GM19452 (cell line): ENCODE data around the gene POU2F3.

ENCODE experiments used
- ATAC-seq: cut with Tn5 transposase; IDR thresholded peaks from one replicate; pipeline ENCODE4 v1.9.1; 2021; ENCODE audit not compliant: unreplicated experiment

POU2F3 gene

DNA sequence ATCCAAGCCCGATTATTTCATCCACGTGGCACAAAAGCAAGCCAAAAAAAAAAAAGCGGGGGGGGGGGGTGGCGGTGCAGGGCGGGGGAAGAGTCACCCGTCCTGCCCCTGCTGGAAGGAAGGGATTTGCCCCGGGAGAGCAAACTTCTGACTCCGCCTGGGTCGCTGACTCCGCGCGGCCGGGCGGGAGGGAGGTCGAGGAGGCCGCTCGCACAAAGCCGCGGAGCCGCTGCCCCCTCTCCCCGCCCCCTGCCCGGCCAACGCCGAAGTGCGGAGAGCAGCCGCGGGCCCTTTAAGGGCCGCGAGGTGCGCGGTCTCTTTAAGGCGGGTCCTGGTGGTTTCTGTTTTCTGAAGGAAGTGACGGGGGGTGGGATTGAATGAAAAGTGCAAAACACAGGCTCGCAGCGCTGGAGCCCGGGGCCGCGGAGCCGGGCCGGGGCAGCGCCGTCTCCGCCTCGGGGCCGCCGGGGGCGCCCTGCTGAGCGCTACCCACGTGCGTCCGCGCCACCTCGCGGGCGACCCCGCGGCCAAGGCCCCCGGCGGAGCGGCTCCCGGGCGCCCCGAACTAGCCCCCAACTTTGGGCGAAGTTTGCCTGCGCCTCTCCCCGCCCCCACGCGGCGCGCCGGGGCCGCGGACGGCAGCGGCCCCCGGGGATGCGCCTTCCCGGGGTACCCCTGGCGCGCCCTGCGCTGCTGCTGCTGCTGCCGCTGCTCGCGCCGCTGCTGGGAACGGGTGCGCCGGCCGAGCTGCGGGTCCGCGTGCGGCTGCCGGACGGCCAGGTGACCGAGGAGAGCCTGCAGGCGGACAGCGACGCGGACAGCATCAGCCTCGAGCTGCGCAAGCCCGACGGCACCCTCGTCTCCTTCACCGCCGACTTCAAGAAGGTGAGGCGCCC lies 29.1 kb upstream of the POU2F3 start, which contains the start of gene OAF:
Gene OAF (plus strand): TSS at position 407 of the 896 bp plus-strand sequence. CDS start 248 bp downstream, at position 655.
- peak; percentile 75 for ATAC-seq

DNA sequence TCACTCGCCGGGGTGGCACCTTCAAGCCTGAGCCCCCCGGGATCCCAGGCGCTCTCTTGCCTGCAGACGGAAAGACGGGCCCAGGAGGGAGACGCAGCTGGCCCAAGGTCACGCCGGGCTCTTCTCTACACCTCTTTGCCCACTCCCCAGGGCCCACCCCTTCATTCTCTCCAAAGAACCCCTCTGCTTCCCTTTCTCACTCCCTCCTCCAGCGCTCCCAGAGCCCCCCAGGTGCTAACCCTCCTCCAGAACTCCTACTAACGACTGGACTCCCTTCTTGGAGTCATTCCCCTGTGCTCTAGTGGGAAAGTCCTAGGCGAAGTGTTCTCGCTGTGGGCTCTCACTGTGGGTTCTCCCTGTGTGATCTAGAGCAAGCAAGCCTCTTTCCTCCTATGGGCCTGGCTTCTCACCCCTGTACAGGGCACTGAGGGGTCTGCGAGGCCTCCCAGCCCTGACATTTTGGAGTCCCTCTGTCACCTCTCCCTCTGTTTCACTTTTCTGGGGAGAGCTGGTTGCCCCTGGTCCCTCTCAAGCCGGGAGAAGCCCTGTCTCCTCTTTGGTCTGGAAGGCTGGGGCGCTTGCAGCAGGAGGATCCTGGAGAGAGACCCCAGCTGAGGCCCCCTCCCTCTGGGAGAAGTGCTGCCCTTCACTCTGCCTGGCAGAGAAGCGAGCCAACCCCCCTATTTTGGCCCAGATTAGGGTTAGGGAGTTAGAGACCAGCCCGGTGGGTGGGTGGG lies 28.2 kb upstream of the POU2F3 start:
- no peak for ATAC-seq

DNA sequence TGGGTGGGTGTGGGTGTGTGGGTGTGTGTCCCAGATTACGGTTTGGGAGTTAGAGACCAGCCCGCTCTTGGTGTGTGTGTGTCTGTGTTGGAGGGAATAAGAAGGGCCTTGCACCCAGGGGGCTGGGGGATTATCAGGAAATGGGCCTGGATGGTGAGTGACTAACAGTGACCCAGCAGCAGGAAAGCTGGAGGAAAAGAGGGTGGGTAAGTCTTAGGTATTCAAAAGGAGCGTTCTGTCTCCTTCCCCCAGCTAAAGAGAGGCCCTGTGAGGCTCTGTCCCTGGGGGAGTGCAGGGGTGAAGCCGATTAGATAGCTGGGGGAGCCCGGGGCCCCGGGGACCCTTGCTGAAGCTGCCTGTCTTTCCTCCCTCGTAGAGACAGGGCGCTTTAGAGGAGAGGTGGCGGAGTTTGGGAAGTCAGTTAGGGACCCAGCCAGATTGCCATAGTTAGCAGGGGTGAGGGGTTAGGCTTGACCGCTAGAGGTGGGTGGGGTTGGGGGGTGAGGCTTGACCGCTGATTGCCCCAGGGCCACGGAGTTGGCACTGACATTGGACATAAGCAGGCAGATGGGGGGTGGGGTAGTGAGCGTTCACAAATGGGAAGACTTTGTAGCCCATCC lies 27.6 kb upstream of the POU2F3 start:
- ATAC-seq: no peak

DNA sequence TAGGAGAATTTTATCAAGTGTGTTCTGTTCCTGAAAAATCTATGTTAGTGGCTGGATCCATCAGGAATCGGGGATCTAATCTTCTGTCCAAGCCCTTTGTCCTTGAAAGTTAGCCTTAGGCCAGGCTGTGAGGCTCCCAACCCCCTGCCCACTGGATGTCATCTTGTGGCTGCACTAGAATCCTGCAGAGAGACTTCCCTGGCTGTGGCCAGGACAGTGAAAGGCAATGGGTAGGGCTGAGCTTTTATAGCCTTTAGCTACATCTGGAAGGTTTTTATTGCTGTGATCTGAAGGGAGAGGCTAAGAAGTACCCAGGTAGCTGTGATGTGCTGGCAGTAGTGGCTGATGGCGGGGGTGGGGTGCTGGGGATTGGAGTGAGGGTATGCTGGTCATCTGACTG lies 27.0 kb upstream of the POU2F3 start:
- no peak for ATAC-seq

DNA sequence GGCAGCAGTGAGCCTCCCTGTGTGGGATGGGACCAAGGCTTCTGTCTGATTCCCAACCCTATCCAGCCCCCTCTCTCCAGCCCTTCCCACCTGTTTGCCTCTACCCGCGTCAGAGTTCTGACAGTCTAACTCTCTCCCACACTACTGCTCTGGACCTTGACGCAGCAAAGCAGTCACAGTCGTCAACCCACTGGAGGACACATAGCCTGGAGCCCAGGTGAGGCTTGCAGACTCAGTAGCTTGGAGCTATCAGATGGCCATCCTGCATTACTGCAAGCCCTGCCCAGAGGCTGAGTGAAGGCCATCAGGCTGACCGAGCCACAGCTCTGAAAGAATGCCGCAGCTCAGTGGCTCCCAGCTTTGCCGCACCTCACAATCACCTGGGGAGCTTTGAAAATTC lies 25.4 kb upstream of the POU2F3 start:
- ATAC-seq: no peak

DNA sequence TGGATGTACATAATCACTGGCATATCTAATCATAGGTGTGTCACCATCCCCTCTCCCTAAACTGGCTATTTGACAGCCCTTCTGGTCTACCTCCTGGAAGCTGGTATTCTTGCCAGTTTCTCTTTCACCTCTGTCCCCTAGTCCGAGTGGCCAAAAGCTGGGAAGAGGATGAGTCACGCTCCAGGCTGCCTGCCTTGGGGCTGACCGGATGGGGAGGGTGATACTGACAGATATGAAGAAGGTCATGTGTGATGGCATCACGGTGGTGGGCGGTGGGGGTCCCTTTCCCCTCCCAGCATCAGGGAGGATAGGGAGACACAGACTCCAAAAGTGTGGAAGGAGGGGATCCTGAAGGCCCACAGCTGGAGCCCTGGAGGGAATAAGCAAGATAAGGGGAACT lies 24.3 kb upstream of the POU2F3 start:
- ATAC-seq: no peak

DNA sequence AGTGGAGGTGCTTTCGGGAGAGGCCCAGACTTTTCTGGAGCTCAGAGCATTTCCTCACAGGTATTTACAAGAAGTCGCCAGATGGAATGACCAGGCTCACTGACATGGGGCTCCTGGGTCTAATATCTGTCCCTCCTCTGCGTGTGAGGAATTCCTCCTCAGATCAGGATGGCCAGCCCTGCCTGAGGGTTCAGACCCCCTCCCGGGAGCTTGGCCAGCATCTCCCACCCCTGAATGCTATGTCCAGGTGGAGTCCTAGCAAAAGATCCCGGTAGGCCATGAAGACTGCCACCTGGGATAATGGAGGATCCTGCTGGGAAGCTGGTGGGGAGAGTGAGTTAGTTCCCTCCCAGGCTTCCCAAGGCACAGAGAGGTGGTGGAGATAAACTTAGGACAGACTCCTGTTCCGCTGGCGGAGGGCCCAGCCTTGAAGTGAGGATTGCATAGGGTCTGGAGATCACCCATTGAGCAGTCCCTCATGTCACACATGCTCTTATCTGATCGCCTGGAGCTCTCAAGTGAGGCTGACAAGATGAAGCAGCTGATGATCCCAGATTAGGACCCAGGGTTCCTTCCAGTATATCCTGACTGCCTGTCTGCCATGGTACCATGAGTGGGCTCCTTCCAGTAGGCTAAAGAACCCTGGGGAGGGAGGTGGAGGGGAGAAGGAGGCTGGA lies 23.4 kb upstream of the POU2F3 start:
- no peak for ATAC-seq

DNA sequence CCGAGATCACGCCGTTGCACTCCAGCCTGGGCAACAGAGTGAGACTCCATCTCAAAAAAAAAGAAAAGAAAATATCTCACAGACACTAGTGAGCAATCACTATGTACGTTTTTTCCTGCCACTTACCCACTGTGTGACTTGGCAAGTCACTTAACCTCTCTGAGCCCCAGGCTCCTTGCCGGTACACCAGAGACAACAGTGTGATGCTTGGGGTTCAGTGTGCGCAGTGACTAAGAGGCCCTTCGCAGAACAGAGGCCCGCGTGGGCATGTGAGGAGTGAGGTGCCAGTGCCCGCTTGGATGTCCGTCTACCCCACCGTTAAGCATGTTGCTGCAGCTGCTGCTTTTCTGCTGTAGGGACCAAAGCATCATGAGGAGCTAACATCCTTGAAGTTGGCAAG lies 22.4 kb upstream of the POU2F3 start:
- no peak for ATAC-seq

DNA sequence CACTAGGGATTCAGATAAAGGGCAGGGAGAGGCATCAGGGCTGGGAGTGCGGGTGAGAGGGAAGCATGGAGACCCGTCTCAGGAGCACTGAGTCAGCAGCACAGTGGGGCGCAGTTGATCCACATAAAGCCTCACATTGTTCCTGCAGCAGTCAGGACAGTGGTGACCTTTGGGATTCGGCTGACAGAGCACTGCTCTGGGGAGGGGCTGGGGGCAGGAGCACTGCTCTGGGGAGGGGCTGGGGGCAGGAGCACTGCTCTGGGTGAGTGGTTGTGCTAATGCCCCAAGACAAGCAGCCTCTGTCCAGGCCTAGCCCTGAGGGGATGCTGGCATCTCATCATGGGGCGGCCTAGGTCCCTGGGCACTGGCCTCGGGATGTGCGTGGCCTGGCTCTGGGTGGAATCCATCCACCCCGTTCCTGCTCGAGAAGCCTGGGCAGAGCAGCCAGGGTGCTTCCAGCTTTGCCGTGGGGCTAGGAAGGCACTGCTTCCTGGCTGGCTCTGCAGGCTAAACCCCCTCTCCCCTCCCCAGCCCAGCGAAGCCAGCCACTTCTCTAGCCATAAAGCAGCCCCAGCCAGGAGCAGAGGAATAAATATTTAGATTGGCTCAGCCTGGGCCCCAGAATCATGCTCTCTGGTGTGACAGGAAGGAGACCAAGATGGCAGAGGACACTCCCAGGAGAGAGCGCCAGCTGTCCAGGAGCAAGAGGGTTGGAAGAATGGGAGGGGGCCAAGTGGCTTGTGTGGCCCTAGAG lies 21.8 kb upstream of the POU2F3 start:
- ATAC-seq: no peak

DNA sequence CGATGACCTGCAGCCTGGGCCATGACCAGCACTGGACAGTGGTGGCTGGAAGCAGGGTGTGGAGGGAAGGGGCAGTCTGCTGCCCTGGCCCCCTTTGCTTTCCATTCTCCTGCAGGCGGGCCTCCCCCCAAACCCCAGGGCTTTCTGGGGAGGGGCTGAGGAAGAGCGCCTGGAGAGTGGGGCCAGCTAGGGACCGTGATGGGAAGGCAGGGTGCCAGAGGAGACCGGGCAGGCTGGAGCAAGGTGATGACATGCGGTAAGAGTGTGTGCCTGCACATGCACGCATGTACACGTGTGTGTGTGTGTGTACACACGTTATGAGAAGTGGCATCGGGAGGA lies 21.3 kb upstream of the POU2F3 start:
- ATAC-seq: no peak

DNA sequence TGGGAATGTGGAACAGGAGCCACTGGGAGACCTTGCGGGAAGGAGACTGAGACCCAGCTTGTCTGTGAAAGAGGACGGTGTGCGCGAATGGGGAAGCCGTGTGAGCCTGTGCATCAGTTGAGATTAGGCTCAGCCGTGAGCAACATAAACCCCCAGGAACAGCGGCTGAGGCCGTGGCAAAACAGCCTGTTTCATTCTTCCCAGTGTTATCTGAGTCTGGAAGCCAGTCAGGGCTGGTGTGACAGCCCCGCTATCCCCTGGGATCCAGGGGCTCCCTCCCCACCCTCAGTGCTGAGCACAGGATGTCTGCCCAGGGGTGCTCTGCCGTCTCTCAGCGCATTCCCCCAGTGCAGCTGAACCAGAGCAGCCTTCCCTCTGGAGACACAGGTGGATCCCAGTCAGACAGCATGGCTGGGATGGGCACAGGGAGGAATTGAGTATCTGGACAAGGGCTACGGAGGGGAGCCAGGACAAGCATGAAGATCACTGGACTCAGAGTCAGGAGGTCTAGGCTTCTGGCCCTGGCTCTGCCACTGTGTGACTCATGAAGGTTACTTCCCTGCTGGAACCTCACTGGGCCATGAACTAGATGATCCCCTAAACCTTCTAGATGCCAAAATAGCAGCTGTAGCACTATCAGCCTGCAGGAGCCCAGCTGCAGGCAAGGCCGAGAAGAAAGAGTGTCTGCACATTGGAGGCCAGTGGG lies 20.6 kb upstream of the POU2F3 start:
- no peak for ATAC-seq

DNA sequence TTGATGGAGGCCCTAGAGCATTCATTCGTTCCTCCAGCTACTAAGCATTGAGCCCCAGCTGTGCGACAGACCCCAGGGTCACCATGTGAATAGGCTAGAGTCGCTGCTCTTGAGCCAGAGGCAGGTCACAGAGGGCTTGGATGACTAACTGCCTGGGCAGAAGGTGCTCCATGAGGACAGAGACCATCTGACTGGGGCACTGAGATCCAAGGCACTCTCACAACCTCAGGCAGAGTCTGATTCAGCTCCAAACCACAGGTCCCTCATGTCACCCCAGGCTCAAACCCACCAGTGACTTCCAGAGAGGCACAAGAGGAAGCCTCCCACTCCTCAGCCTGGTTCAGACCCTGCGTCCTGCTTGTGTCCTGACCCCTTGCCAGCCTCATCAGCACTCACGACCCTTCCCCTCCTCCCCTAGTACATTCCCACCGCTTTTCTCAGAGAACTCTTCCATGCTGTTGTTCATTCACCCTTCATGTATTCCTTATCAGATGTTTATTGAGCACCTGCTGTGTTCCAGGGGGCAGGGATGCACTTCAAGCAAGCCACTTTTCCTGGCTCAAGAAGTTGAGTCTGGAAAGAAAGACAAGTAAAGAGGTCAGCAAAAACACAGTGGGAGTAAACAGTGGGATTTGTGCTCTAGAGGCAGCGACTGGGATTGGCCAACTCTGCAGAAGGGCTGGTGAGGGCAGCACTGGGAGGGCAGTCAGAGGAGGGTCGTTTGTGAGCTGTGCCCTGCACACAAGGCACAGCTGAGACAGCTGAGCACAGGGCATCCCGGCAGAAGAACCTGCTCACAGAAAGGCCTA lies 19.8 kb upstream of the POU2F3 start:
- ATAC-seq: no peak

DNA sequence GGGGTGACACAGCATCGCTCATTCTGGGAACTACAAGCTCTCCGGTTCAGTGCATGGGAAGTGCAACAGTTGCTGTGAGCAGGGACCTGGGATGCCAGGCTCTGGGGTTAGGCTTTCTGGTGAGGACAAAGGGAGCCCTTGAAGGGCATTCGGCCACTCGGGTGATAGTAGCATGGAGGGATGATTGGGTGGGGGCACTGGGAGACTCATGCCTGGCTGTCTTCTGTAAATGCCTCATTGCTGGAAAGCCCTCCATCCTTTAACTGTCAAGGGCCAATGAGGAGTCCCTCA lies 19.2 kb upstream of the POU2F3 start:
- ATAC-seq: no peak

DNA sequence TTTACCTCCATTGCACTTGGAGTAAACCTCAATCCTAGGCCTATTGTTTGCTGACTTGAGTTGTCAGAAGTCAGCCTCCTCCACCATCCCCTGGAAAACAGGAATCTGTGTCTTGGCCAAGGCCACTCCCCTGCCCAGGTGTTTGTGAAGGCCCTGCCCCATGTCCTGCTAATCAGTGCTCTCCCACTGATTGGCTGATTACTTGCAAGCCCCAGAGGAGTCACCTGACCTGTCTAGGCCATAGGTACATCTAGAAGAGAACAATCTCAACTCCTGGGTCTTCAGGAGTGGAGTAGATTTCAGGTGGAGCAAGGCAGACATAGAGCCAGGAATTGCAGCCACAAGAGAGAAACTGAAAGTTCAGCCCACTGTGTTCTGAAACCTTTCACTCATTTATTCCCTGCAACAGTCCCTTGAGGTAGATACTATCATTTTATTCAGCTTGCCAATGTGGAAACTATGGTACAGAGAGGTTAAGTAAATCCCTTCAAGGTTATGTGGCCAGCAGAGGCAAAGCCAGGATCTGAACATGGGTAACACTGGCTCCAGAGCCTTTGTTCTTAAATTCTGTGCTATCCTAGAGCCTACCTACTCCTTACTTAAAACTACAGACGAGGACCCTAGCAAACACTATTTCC lies 18.7 kb upstream of the POU2F3 start:
- ATAC-seq: no peak

DNA sequence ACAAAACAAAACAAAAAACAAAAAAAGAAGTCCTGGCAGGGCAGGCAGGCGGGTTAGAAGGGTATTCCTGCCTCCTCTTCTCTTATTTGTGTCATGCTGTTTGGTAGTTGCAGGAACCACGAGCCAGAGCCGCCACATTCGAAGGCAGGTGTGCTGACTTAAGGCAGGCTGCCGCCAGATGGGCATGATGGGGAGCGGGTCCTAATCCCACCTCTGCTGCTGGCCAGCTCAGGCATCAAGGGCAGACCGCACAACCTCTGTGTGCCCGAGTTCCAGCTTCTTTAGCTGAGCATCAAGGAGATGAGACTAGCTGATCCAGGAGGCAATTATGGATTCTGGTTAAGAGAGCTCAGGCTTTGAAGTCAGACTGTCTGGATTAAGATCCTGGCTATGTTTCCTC lies 17.0 kb upstream of the POU2F3 start:
- no peak for ATAC-seq

DNA sequence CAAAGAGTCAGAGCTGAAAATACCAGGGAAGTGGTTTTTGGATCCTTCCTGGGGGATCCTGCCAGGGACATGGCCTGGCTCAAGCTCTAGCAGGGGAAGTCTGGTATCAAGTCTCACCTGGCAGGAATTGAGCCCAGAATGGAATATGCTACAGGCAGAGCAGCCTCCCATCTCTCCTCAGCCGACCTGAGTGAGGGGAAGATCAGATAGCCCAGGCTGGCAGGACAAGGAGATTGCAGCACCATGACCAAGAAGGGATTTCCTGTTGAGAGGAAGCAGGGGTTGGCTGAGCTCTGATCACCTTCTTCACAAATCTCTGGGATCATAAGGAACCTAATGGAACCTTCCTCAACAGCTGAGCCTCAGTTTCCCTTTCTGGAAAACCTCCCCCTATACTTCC lies 16.1 kb upstream of the POU2F3 start:
- ATAC-seq: no peak

DNA sequence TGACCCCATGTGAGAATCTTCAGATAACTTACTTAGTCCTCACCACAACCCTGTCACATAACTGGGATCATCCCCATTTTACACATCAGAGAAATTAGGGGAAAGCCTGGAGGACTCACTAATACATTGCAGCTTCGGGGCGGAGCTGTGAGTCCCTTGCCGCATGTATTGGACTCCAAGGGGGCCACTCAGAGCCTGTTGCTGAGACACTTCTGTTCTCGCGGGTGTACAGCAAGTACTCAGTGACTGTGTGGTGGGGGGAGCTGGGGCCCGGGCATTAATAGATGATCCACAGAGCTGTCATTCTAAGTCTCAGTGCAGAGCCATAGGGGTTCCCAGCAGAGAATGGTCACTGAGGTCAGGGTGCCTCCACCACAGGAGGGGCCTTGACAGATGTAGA lies 15.6 kb upstream of the POU2F3 start:
- no peak for ATAC-seq

DNA sequence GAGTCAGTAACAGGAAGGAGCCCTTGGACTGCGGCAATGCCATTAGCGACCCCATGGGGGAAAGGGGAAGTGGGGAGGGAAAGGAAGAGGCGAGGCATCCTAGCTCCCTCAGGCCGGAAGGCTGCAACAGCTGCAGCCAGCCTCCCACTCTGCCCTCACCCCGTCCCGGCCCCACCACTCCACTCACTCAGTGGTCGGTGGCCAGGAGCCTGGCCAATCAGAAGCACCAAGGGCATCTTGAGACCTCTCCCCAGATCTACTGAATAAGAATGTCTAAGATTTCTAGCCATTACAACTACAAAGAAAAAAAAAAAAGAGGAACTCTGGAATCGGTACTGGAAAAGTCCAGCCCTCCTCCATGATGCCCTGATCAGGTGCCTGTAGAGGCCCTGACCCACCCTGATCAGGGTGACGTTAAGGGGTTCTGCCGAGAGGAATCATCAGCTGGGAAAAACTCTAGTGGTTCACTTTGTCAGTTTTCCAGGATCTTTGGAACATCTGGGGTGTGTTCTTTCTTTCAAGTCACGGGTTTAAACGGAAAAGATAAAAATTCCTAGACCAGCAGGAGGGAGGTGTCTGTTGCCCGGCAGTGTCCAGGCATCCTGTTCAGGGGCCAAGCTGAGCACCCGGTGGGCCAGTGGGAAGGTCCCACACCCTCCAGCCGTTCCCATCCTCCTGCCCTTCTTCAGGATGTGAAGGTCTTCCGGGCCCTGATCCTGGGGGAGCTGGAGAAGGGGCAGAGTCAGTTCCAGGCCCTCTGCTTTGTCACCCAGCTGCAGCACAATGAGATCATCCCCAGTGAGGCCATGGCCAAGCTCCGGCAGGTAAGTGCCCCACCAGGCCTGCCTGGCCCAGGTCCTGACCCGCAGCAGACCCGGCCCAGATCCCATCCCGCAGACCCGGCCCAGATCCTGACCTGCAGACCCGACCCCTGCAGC lies 14.7 kb upstream of the POU2F3 start:
- no peak for ATAC-seq
